Measurements from ENCODE around the gene ATF7.

DNA sequence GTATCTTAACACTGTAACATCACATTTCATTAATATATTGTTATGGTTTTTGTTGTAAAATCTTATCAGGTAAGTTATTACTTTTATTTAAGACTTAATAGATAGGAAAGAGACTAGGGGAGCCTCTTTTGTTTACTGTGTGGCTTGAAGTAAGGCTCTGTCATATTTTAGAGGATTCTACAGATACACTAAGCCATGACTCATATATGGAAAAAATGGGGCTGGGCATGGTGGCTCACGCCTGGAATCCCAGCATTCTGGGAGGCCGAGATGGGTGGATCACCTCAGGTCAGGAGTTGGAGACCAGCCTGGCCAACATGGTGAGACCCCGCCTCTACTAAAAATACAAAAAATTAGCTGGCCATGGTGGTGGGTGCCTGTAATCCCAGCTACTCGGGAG is 95.3 kb downstream of the ATF7 start:
- TF ChIP-seq, protein P1, sequence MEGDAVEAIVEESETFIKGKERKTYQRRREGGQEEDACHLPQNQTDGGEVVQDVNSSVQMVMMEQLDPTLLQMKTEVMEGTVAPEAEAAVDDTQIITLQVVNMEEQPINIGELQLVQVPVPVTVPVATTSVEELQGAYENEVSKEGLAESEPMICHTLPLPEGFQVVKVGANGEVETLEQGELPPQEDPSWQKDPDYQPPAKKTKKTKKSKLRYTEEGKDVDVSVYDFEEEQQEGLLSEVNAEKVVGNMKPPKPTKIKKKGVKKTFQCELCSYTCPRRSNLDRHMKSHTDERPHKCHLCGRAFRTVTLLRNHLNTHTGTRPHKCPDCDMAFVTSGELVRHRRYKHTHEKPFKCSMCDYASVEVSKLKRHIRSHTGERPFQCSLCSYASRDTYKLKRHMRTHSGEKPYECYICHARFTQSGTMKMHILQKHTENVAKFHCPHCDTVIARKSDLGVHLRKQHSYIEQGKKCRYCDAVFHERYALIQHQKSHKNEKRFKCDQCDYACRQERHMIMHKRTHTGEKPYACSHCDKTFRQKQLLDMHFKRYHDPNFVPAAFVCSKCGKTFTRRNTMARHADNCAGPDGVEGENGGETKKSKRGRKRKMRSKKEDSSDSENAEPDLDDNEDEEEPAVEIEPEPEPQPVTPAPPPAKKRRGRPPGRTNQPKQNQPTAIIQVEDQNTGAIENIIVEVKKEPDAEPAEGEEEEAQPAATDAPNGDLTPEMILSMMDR (IDR thresholded peaks at IDR 0.05; ENCODE audit: borderline replicate concordance, extremely low read depth, low read length, poor library complexity, severe bottlenecking): no peak
- TF ChIP-seq EZH2 (IDR thresholded peaks at IDR 0.05; ENCODE audit: borderline replicate concordance, low read depth, low read length, severe bottlenecking): no peak

Measured in DND-41 (cell line).